Measurements from ENCODE around the gene RABEP2.

- TF ChIP-seq ZNF3 (CRISPR knock-in tag; IDR thresholded peaks at IDR 0.05) (no peak), CHD2 (IDR thresholded peaks at IDR 0.05; ENCODE audit: low read depth, low read length) (no peak), ZNF79 (CRISPR knock-in tag; IDR thresholded peaks at IDR 0.05; ENCODE audit: low read depth) (no peak), ZSCAN29 (IDR thresholded peaks at IDR 0.05) (no peak), CTCF (IDR thresholded peaks at IDR 0.05 in 2 of 3, conservative IDR thresholded peaks at IDR 0.05 in 1 of 3; ENCODE audit: insufficient read depth in 2 of 3, low read depth in 1 of 3, low read length in 3 of 3) (no peak), RAD21 (CRISPR knock-in tag; conservative IDR thresholded peaks at IDR 0.05 in 1 of 2, IDR thresholded peaks at IDR 0.05 in 1 of 2) (no peak), REST (IDR thresholded peaks at IDR 0.05; ENCODE audit: borderline replicate concordance) (no peak), REST (CRISPR knock-in tag; IDR thresholded peaks at IDR 0.05; ENCODE audit: low read depth) (no peak), GATA2 (CRISPR knock-in tag; IDR thresholded peaks at IDR 0.05) (no peak), FOXJ3 (CRISPR knock-in tag; IDR thresholded peaks at IDR 0.05) (no peak)
Observed at GRCh38 chr16:28880955-28881354, 44.1 kb downstream of the RABEP2 start.
